Kidney (tissue), 14 donors: Measurements from ENCODE around the gene CHML. TPM values are rescaled to one million over a fixed set of nuclear protein-coding genes. Genes with fewer than 3 reads are reported as not detected.

Experiments
- DNase-seq, 5 donors: peaks; one replicate each; pipeline ENCODE4 v3.0.0-alpha.2; 2013 to 2020
- FAIRE-seq: peaks from 2 replicates; lab custom pipeline; 2012; peaks lifted over from hg19 to GRCh38; lab: Jason Lieb, UNC
- H3K27ac ChIP-seq, 2 donors: one replicate each; pipeline ENCODE4 v1.7.0; 2013; ENCODE audit warnings: low read depth in 2 of 2, low read length in 2 of 2, inconsistent platforms in 1 of 2
- H3K27me3 ChIP-seq: one replicate; pipeline ENCODE4 v1.7.1; 2013; ENCODE audit warnings: low read length, inconsistent platforms; ENCODE audit not compliant: control insufficient read depth, insufficient read depth
- H3K36me3 ChIP-seq, 3 donors: one replicate each; pipeline versions ENCODE4 v1.7.0 to v1.7.1; 2013; ENCODE audit warnings: low read length in 3 of 3, control low read depth in 1 of 3, inconsistent platforms in 1 of 3; ENCODE audit not compliant: insufficient read depth in 3 of 3, control insufficient read depth in 2 of 3
- H3K4me1 ChIP-seq, 3 donors: one replicate each; pipeline versions ENCODE4 v1.7.0 to v1.7.1; 2013; ENCODE audit warnings: low read length in 3 of 3, inconsistent platforms in 1 of 3, low read depth in 1 of 3; ENCODE audit not compliant: control insufficient read depth in 2 of 3, insufficient read depth in 2 of 3
- H3K4me3 ChIP-seq, 3 donors: one replicate each; pipeline versions ENCODE4 v1.7.0 to v1.8.1; 2013; ENCODE audit warnings: low read length in 3 of 3, control low read depth in 1 of 3, inconsistent platforms in 1 of 3
- H3K9ac ChIP-seq, 3 donors: one replicate each; pipeline versions ENCODE4 v1.7.0 to v1.7.1; 2013; ENCODE audit warnings: low read length in 3 of 3, control low read depth in 1 of 3, inconsistent platforms in 1 of 3
- H3K9me3 ChIP-seq, 3 donors: one replicate each; pipeline versions ENCODE4 v1.7.0 to v1.7.1; 2013; ENCODE audit warnings: low read length in 3 of 3, control low read depth in 1 of 3, inconsistent platforms in 1 of 3; ENCODE audit not compliant: control insufficient read depth in 2 of 3, insufficient read depth in 1 of 3
- CTCF ChIP-seq: IDR thresholded peaks from 3 replicates; pipeline ENCODE4 v1.5.1; 2012; ENCODE audit warnings: mild to moderate bottlenecking, moderate library complexity, borderline replicate concordance; ENCODE audit not compliant: insufficient read depth; ENCODE audit errors: extremely low read depth
- intact Hi-C: fragments of 100-400 bp; cut with DNase I; formaldehyde crosslinking; loops from one replicate; pipeline ENCODE4 v1.11.1; 2022
- polyA plus RNA-seq: library from polyadenylated mRNA; stranded (reverse); fragments of 350-450 nt; fragmentation: Illumina TruSeq; extraction: RNeasy Lipid Tissue Mini Kit (QIAGEN cat#74804); gene quantifications from one replicate; pipeline ENCODE4 v1.2.3, GENCODE V29; 2014; ENCODE audit warnings: low read depth, low replicate concordance; ENCODE audit not compliant: insufficient read depth
- total RNA-seq: library from RNA; stranded (reverse); fragmentation: NEBNext Ultra II Directional; extraction: Animal tissue kit (Norgen Biotek cat#: 25700); gene quantifications from one replicate; pipeline ENCODE4 v1.2.1, GENCODE V29; 2021
- donor health status: control.
- donor health status: control.
- donor health status: control.
- donor health status: control.
- donor health status: control.
- donor health status: DM: yes; HTN: yes; CAD: no.
- donor health status: Normal renal cell carcinoma (clear cell type).

Gene CHML
- total and polyA plus RNA-seq, 2 donors from 2014 or later: 1.8 to 7.3 TPM

DNA sequence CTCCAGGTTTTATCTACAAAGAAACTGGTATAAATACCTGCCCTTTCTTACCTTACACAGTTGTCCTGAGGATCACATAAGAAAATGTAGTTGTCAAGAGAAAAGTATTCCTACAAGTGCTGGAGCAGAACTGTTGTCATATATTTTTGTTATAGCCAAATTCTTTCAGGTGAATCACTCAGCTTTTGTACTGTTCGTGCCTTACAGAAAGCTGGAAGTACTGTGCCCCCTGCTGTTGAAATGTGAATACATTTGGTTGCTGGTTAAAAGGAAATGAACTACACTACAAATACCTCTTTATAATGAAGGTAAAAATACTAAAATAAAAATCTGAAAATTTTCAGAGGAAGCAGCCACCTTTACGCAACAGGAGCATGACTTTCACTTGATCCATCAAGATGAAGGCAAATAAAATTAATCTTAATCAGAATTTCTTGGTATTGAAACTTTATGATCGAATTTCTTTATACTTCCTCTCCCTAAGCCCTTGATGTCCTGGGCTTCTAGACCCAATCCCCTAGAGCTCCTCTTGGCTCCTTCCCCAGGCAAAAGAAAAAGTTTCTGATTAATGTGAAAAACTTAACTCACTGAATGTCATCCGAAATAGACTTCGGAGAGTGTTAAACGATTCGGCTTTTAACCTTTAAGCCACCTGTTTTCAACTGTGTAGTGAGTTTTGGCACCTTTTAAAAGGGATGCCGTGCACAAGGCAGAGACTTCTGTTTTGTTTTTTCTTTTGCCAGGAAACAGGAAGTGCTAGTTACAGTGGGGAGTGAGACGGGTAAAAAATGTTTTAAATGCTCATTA, 12.5 kb downstream of the CHML start:
- Histone ChIP-seq H3K9me3 (no peaks in the 10 kb centered on the region), H3K27me3 (no peaks in the 10 kb centered on the region), H3K4me3 (no peak overlapping the region), H3K27ac (no peak overlapping the region), H3K36me3 (no peaks in the 10 kb centered on the region), H3K9ac (no peak overlapping the region), H3K4me1 (no peaks in the 10 kb centered on the region)
- intact Hi-C loops: loop anchor here (10.0 kb wide), 1 partner anchor 93 kb away; the partner anchor contains the start of gene KMO
- TF ChIP-seq CTCF: peak; percentile 41
- FAIRE-seq (peak; percentile 73), DNase-seq (peak in 2 of 5 donors; percentile 51 to 70)

- no peak for TF ChIP-seq CTCF
- H3K4me3 ChIP-seq: no peak overlapping the region
- H3K27ac ChIP-seq: no peak overlapping the region
- intact Hi-C loops: loop anchor here (10.0 kb wide), 1 partner anchor 90 kb away; the partner anchor contains the start of gene KMO
- H3K9me3 ChIP-seq: no peaks in the 10 kb centered on the region
- no peaks in the 10 kb centered on the region for H3K36me3 ChIP-seq
- FAIRE-seq: no peak
- no peak overlapping the region for H3K9ac ChIP-seq
- DNase-seq: no peak
- H3K27me3 ChIP-seq: no peaks in the 10 kb centered on the region
- H3K4me1 ChIP-seq: peaks cover 0 to 7% (median 0%) of the 10 kb centered on the region in 3 donors
Observed at GRCh38 chr1:241624935-241625334, 15.2 kb downstream of the CHML start.

GRCh38 chr1:241622669-241623068, 17.5 kb downstream of the CHML start:
- no peak overlapping the region for H3K9ac ChIP-seq
- H3K4me1 ChIP-seq: peaks cover 0 to 7% (median 0%) of the 10 kb centered on the region in 3 donors
- DNase-seq: no peak
- no peak for TF ChIP-seq CTCF
- no peak overlapping the region for H3K27ac ChIP-seq
- intact Hi-C loops: loop anchor here (10.0 kb wide), 1 partner anchor 88 kb away; the partner anchor contains the start of gene KMO
- H3K36me3 ChIP-seq: no peaks in the 10 kb centered on the region
- no peak for FAIRE-seq
- no peaks in the 10 kb centered on the region for H3K9me3 ChIP-seq
- H3K4me3 ChIP-seq: no peak overlapping the region
- no peaks in the 10 kb centered on the region for H3K27me3 ChIP-seq
